Keratinocyte (primary cell): ENCODE data around the gene PRKCE. TPM values are rescaled to one million over a fixed set of nuclear protein-coding genes. Genes with fewer than 3 reads are reported as not detected.

ENCODE experiments used
- DNase-seq: peaks from one replicate; pipeline ENCODE4 v3.0.0-alpha.2; 2011; ENCODE audit warnings: low read depth, missing footprints, low spot score
- FAIRE-seq: peaks from 2 replicates; lab custom pipeline; 2011; peaks lifted over from hg19 to GRCh38; lab: Jason Lieb, UNC
- H2AFZ ChIP-seq: 2 replicates; pipeline ENCODE4 v1.6.0; 2012; ENCODE audit warnings: low read length, control low read depth, inconsistent platforms; ENCODE audit not compliant: control insufficient read depth
- H3K27ac ChIP-seq: 2 replicates; pipeline ENCODE4 v1.5.1; 2011; ENCODE audit warnings: low read length; ENCODE audit not compliant: control insufficient read depth, insufficient read depth
- H3K27me3 ChIP-seq: 3 replicates; pipeline ENCODE4 v1.6.0; 2011; ENCODE audit warnings: low read length; ENCODE audit not compliant: control insufficient read depth, insufficient read depth; ENCODE audit errors: extremely low read depth
- H3K36me3 ChIP-seq, 2 experiments: 2 replicates in 1 of 2; 3 replicates in 1 of 2; pipeline ENCODE4 v1.5.1; 2011; ENCODE audit warnings: low read length in 2 of 2, mild to moderate bottlenecking in 1 of 2; ENCODE audit not compliant: control insufficient read depth in 2 of 2, insufficient read depth in 2 of 2; ENCODE audit errors: extremely low read depth in 1 of 2
- H3K4me1 ChIP-seq: 3 replicates; pipeline ENCODE4 v1.5.1; 2011; ENCODE audit warnings: low read length; ENCODE audit not compliant: control insufficient read depth, insufficient read depth; ENCODE audit errors: extremely low read depth
- H3K4me2 ChIP-seq: 3 replicates; pipeline ENCODE4 v1.6.0; 2011; ENCODE audit warnings: low read depth, low read length; ENCODE audit not compliant: control insufficient read depth, insufficient read depth; ENCODE audit errors: extremely low read depth
- H3K4me3 ChIP-seq, 3 experiments: fragments of 200-600 bp in 1 of 3; sonication (generic) in 1 of 3; 2 replicates in 2 of 3; 3 replicates in 1 of 3; pipeline ENCODE4 v1.5.1; 2011 to 2016; ENCODE audit warnings: low read length in 3 of 3, mild to moderate bottlenecking in 3 of 3, control low read depth in 2 of 3, inconsistent platforms in 1 of 3, low read depth in 1 of 3, mixed read lengths in 1 of 3, mixed run types in 1 of 3, moderate library complexity in 1 of 3; ENCODE audit not compliant: control insufficient read depth in 2 of 3, insufficient read depth in 2 of 3; ENCODE audit errors: extremely low read depth in 1 of 3
- H3K79me2 ChIP-seq: 2 replicates; pipeline ENCODE4 v1.6.0; 2012; ENCODE audit warnings: low read length; ENCODE audit not compliant: control insufficient read depth, insufficient read depth
- H3K9ac ChIP-seq: 3 replicates; pipeline ENCODE4 v1.6.0; 2011; ENCODE audit warnings: low read length; ENCODE audit not compliant: control insufficient read depth, insufficient read depth; ENCODE audit errors: extremely low read depth
- H3K9me1 ChIP-seq: 3 replicates; pipeline ENCODE4 v1.6.0; 2011; ENCODE audit warnings: low read length; ENCODE audit not compliant: control insufficient read depth, insufficient read depth; ENCODE audit errors: extremely low read depth
- H3K9me3 ChIP-seq: 2 replicates; pipeline ENCODE4 v1.5.1; 2012; ENCODE audit warnings: low read depth, low read length; ENCODE audit not compliant: control insufficient read depth
- H4K20me1 ChIP-seq: 3 replicates; pipeline ENCODE4 v1.6.0; 2011; ENCODE audit warnings: low read length; ENCODE audit not compliant: control insufficient read depth, insufficient read depth; ENCODE audit errors: extremely low read depth
- CTCF ChIP-seq, 3 experiments: IDR thresholded peaks in 1 of 3; conservative IDR thresholded peaks in 1 of 3; optimal IDR thresholded peaks in 1 of 3; 2 replicates in 2 of 3; 3 replicates in 1 of 3; pipeline versions ENCODE3 to v1.5.1; 2011; ENCODE audit warnings: low read length in 3 of 3, mild to moderate bottlenecking in 3 of 3, moderate library complexity in 2 of 3, control low read depth in 1 of 3, inconsistent platforms in 1 of 3; ENCODE audit not compliant: insufficient read depth in 2 of 3; ENCODE audit errors: extremely low read depth in 1 of 3
- EZH2 ChIP-seq: IDR thresholded peaks from one replicate; pipeline ENCODE4 v1.6.1; 2012; ENCODE audit warnings: inconsistent platforms, mild to moderate bottlenecking, low read length, moderate library complexity
- dilution Hi-C: fragments of 300-500 bp; cut with MboI; formaldehyde crosslinking; loops from one replicate; pipeline ENCODE4 v1.7.0; 2020; ENCODE audit warnings: low sequenced_read_pairs; ENCODE audit not compliant: extremely low pct_ligation_motif_present
- polyA plus RNA-seq, 5 experiments: library from polyadenylated mRNA; depleted of rRNA in 3 of 5; stranded (reverse) in 3 of 5; stranded (forward) in 1 of 5; unstranded in 1 of 5; fragments of >200 nt; gene quantifications; 1 replicate in 1 of 5; 2 replicates in 3 of 5; 3 replicates in 1 of 5; pipeline versions ENCODE4 v1.2.1 to v1.2.3, GENCODE V29; 2011 to 2012; ENCODE audit warnings: missing spikeins in 2 of 5, low read depth in 1 of 5, low replicate concordance in 1 of 5

The PRKCE gene
- polyA plus RNA-seq, 1 donor (not counting 4 experiments of a cell fraction or from before 2014, with no cell fraction given), result 2.0 TPM

GRCh38 chr2:46117379-46117778, 465.9 kb downstream of the PRKCE start:
- Histone ChIP-seq H3K9ac (no peak overlapping the region), H2AFZ (no peak overlapping the region), H3K4me1 (peaks cover 14% of the 10 kb centered on the region), H3K9me3 (no peaks in the 10 kb centered on the region), H3K36me3 (no peaks in the 10 kb centered on the region), H3K9me1 (peaks cover 2% of the 10 kb centered on the region), H3K4me2 (peak overlapping the region; percentile 74), H4K20me1 (no peaks in the 10 kb centered on the region), H3K79me2 (no peaks in the 10 kb centered on the region), H3K4me3 (no peak overlapping the region), H3K27ac (peak overlapping the region; percentile 28), H3K27me3 (no peaks in the 10 kb centered on the region)
- FAIRE-seq, result peak; percentile 92
- TF ChIP-seq CTCF (optimal IDR thresholded peaks at IDR 0.05 in 1 of 3, IDR thresholded peaks at IDR 0.05 in 1 of 3, conservative IDR thresholded peaks at IDR 0.05 in 1 of 3; ENCODE audit: extremely low read depth in 1 of 3, insufficient read depth in 2 of 3, low read length in 3 of 3) (no peak), EZH2 (no peak)
- dilution Hi-C loops, result no loop called here
- DNase-seq, result no peak

GRCh38 chr2:46117994-46118393, 466.5 kb downstream of the PRKCE start:
- H3K9me3 ChIP-seq, result no peaks in the 10 kb centered on the region
- H3K4me2 ChIP-seq, result peak overlapping the region; percentile 74

More at GRCh38 chr2:46117994-46118393, 466.5 kb downstream of the PRKCE start:
- dilution Hi-C loops, result no loop called here
- no peaks in the 10 kb centered on the region for H3K79me2 ChIP-seq
- H3K9me1 ChIP-seq, result peaks cover 2% of the 10 kb centered on the region
- H2AFZ ChIP-seq, result no peak overlapping the region
- no peak for TF ChIP-seq CTCF (optimal IDR thresholded peaks at IDR 0.05 in 1 of 3, IDR thresholded peaks at IDR 0.05 in 1 of 3, conservative IDR thresholded peaks at IDR 0.05 in 1 of 3; ENCODE audit: extremely low read depth in 1 of 3, insufficient read depth in 2 of 3, low read length in 3 of 3)
- TF ChIP-seq EZH2, result no peak
- H3K4me1 ChIP-seq, result peaks cover 14% of the 10 kb centered on the region
- DNase-seq (no peak), FAIRE-seq (no peak)
- no peak overlapping the region for H3K9ac ChIP-seq
- H3K4me3 ChIP-seq, result no peak overlapping the region
- H3K36me3 ChIP-seq, result no peaks in the 10 kb centered on the region
- peak overlapping the region; percentile 28 for H3K27ac ChIP-seq
- H4K20me1 ChIP-seq, result no peaks in the 10 kb centered on the region
- no peaks in the 10 kb centered on the region for H3K27me3 ChIP-seq
